Measurements from ENCODE around the gene MYO1A. TPM values are rescaled to one million over a fixed set of nuclear protein-coding genes. Genes with fewer than 3 reads are reported as not detected.

The MYO1A gene
- total RNA-seq, 6 donors from 2014 or later: under 0.01 to 6.2 (median 0.67) TPM; not detected in 1

- H3K9me3 ChIP-seq: no peaks in the 10 kb centered on the region
- H3K4me1 ChIP-seq: no peaks in the 10 kb centered on the region
- H3K27me3 ChIP-seq: no peaks in the 10 kb centered on the region
- TF ChIP-seq POLR2AphosphoS5 (IDR thresholded peaks at IDR 0.05) (no peak), CTCF (IDR thresholded peaks at IDR 0.05) (no peak), POLR2A (IDR thresholded peaks at IDR 0.05) (no peak), EP300 (IDR thresholded peaks at IDR 0.05) (no peak)
- H3K27ac ChIP-seq: no peak overlapping the region
- DNase-seq: no peak
- 85 to 94% methylated on average over 3 of the region's 3 CpGs for WGBS, 2 donors
- no peak for ATAC-seq (ENCODE audit: low FRiP score in 2 of 2)
- no peaks in the 10 kb centered on the region for H3K36me3 ChIP-seq
- H3K4me3 ChIP-seq: no peak overlapping the region
These were observed 16.5 kb downstream of the MYO1A start for GRCh38 chr12:57033431-57033830.

GRCh38 chr12:57031789-57032188, 18.1 kb downstream of the MYO1A start:
- Histone ChIP-seq H3K9me3 (no peaks in the 10 kb centered on the region), H3K36me3 (no peaks in the 10 kb centered on the region), H3K4me1 (no peaks in the 10 kb centered on the region), H3K27ac (no peak overlapping the region), H3K4me3 (no peak overlapping the region), H3K27me3 (no peaks in the 10 kb centered on the region)
- ATAC-seq (ENCODE audit: low FRiP score in 2 of 2) (no peak), DNase-seq (no peak)
- WGBS, 2 donors: 83 to 89% methylated on average over 7 of the region's 7 CpGs
- no peak for TF ChIP-seq POLR2AphosphoS5 (IDR thresholded peaks at IDR 0.05)
- TF ChIP-seq EP300 (IDR thresholded peaks at IDR 0.05): no peak
- no peak for TF ChIP-seq CTCF (IDR thresholded peaks at IDR 0.05)
- no peak for TF ChIP-seq POLR2A (IDR thresholded peaks at IDR 0.05)

GRCh38 chr12:57031138-57031725, 18.7 kb downstream of the MYO1A start:
- DNase-seq: peak in 1 of 2 donors; percentile 32
- no peak overlapping the region for H3K4me3 ChIP-seq
- TF ChIP-seq POLR2A (IDR thresholded peaks at IDR 0.05) (no peak), CTCF (IDR thresholded peaks at IDR 0.05) (no peak), EP300 (IDR thresholded peaks at IDR 0.05) (no peak), POLR2AphosphoS5 (IDR thresholded peaks at IDR 0.05) (no peak)

GRCh38 chr12:57029457-57029856, 20.5 kb downstream of the MYO1A start:
- Histone ChIP-seq H3K9me3 (no peaks in the 10 kb centered on the region), H3K27ac (no peak overlapping the region), H3K4me3 (no peak overlapping the region), H3K36me3 (no peaks in the 10 kb centered on the region), H3K4me1 (no peaks in the 10 kb centered on the region), H3K27me3 (no peaks in the 10 kb centered on the region)
- no peak for TF ChIP-seq CTCF (IDR thresholded peaks at IDR 0.05)
- TF ChIP-seq POLR2A (IDR thresholded peaks at IDR 0.05): no peak
- no peak for TF ChIP-seq EP300 (IDR thresholded peaks at IDR 0.05)
- no peak for TF ChIP-seq POLR2AphosphoS5 (IDR thresholded peaks at IDR 0.05)
- ATAC-seq (ENCODE audit: low FRiP score in 2 of 2) (no peak), DNase-seq (no peak)
- 96 to 99% methylated on average over 7 of the region's 7 CpGs for WGBS, 2 donors

More at GRCh38 chr12:57031138-57031725, 18.7 kb downstream of the MYO1A start:
- Histone ChIP-seq H3K27ac (no peak overlapping the region), H3K9me3 (no peaks in the 10 kb centered on the region), H3K36me3 (no peaks in the 10 kb centered on the region), H3K4me1 (no peaks in the 10 kb centered on the region), H3K27me3 (no peaks in the 10 kb centered on the region)
- peak in 1 of 2 donors; percentile 37 for ATAC-seq (ENCODE audit: low FRiP score in 2 of 2)
- WGBS, 2 donors: 15 to 25% methylated on average over 2 of the region's 2 CpGs

GRCh38 chr12:57027805-57028153, 22.1 kb downstream of the MYO1A start:
- Histone ChIP-seq H3K27me3 (no peaks in the 10 kb centered on the region), H3K4me1 (no peaks in the 10 kb centered on the region), H3K4me3 (no peak overlapping the region), H3K9me3 (no peaks in the 10 kb centered on the region), H3K36me3 (no peaks in the 10 kb centered on the region), H3K27ac (no peak overlapping the region)
- no peak for DNase-seq
- no peak for ATAC-seq (ENCODE audit: low FRiP score in 2 of 2)
- TF ChIP-seq EP300 (IDR thresholded peaks at IDR 0.05): no peak
- no peak for TF ChIP-seq POLR2AphosphoS5 (IDR thresholded peaks at IDR 0.05)
- no peak for TF ChIP-seq CTCF (IDR thresholded peaks at IDR 0.05)
- TF ChIP-seq POLR2A (IDR thresholded peaks at IDR 0.05): no peak
- WGBS, 2 donors: 65 to 68% methylated on average over 5 of the region's 5 CpGs
